ENCODE data around the gene GNG7. TPM values are rescaled to one million over a fixed set of nuclear protein-coding genes. Genes with fewer than 3 reads are reported as not detected.
"Not testable (repeated sequence)": the region's sequence is repeated elsewhere in the genome, so short reads cannot be mapped to it uniquely, and the experiment has no call there.

Gene GNG7
- total RNA-seq, 1 experiment from 2014 or later = not detected

- no peak for DNase-seq (ENCODE audit: low read depth)
Measured at GRCh38 chr19:2517881-2518601, 184.5 kb downstream of the GNG7 start.

DNA sequence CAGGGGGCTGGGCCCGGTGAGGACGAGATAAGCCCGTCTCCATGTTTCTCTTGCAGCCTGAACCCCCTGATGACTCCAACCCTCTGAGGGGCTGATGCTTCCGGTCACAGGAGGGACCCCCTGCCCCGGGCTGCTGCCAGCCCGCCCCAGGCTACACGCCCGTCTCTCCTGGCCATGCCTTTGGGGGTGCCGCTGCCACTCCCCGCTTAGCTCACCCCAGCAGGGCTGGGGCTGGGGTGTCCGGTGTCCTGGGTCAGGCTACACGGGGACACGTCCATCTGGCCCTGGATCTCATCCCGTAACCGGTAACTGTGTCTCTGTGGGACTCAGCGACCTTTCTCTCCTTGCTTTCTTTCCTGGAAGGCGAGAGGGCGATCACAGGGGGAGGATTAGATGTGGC is 185.8 kb downstream of the GNG7 start:
- no peak for DNase-seq (ENCODE audit: low read depth)

- no peak for DNase-seq (ENCODE audit: low read depth)
Measured at GRCh38 chr19:2514981-2515518, 187.4 kb downstream of the GNG7 start.

DNA sequence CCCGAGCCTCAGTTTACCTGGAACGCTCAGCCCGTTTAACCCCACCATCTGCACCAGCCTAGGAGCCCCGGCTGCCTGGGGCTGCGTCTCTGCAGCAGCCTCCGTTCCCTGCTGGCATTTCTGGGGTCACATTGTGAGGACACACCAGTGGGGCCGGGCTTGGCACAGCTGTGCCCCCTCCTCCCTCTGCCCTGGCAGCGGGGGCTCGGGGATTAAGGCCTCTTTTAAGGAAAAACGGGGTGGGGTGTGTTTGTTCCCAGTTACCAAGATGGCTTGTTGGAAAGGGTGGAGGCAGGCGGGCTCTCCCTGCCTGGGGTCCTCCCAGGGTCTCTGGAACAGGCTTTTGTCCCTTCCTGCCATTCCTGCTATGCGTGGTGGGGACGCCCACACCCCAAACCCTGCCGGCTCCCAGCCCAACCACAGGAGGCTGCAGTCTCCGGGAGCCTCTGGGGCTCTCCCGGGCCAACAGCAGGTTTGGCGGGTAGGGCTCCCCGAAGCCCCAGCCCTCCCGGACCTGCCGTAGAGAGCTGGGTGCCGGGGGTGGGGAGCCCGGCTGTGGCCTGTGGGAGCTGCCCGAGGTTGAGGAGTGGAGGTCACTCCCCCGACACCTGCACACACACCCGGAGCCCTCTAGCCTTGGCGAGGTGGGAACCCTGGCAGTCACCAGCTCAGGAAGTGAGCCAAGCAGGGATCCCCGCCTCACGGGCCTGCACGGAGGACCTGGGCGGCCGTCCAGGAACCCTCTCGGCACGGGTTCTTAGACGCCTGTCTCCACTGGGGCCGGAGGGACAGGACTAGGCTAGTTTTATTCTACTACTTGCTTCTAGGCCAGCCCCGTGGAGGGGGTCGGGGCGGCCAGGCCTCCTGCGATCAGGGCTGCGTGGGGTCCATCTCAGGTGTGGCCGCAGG is 189.7 kb downstream of the GNG7 start:
- no peak for DNase-seq (ENCODE audit: low read depth)

DNA sequence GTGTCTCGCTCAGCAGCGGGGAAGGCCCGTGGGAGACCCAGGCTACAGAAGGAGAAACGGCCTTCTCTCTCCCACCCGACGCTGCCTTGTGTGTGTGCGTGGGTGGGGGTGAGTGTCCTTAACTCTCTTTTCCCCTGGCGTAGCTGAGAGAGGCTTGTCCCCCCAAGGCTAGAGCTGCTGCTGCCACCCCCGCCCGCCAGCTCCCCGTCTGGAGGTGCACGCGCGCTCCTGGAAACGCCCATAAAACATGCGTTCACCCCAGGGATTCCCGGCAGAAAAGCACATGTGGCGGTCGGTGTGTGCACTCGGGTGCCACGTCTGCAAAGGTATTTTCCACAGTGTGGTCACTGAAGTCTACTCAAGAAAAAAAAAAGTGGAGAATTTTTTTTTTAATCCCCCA is 190.5 kb downstream of the GNG7 start:
- no peak for DNase-seq (ENCODE audit: low read depth)

DNA sequence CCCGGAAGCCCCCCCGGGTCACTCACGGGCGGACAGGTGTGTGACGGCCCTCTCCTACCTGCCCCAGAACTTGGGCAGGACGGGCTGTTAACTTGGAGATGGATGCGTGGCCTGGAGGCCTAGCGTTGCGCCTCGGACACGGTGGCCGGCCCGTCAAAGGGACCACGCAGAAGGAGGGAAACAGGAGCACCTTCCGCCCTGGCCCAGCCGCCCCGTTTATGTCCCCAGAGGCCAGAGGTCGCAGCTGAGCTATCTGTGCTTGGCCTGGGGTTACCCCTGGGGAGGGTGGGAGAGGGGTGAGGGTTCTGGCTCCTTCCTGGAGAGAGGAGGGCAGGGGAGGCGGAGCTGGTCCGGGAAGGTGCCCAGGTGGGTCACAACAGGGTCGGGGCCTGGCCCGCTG is 190.9 kb downstream of the GNG7 start:
- DNase-seq (ENCODE audit: low read depth) = no peak

DNA sequence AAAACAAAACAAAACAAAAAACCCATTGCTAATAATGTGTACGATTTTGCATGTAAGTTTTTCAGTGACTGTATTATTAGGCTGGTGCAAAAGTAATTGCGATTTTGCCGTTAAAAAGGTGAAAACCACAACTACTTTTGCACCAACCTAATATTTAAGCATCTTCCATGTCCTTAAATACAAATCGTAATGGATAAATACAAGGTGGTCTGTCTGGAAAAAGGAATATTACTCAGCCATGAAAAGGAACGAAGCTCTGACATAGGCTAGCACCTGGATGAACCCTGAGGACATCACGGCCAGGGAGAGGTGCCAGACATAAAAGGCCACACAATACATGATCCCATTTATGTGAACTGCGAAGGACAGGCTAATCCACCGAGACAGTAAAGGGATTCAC is 193.4 kb downstream of the GNG7 start:
- no peak for DNase-seq (ENCODE audit: low read depth)

GRCh38 chr19:2507109-2507508 is 195.4 kb downstream of the GNG7 start:
- DNase-seq (ENCODE audit: low read depth) = peak; percentile 39

GRCh38 chr19:2506656-2507055 is 195.8 kb downstream of the GNG7 start:
- DNase-seq (ENCODE audit: low read depth) = not testable (repeated sequence)

GRCh38 chr19:2503521-2504109 is 198.9 kb downstream of the GNG7 start:
- DNase-seq (ENCODE audit: low read depth) = peak; percentile 84

GRCh38 chr19:2500841-2501261 is 201.6 kb downstream of the GNG7 start:
- DNase-seq (ENCODE audit: low read depth) = no peak

DNA sequence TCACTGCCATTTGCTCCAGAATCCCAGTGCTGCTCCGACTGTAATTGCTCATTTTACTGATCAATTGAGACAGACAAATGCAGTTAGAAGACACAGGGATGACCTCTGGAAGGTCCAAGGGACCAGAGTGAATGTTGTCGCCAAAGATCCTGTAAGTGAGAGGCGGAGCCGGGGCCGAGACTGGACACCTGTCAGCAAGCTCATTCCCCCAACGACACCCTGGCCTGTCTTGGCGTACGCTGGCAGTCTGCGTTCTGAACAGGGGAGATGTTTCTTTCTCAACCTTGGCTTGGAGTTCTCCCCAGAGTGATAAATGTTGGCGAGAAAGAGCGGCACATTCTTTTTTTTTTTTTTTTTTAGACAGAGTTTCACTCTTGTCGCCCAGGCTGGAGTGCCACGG is 202.3 kb downstream of the GNG7 start:
- no peak for DNase-seq (ENCODE audit: low read depth)

- DNase-seq (ENCODE audit: low read depth) = no peak
Measured at GRCh38 chr19:2497186-2497585, 205.3 kb downstream of the GNG7 start.

DNA sequence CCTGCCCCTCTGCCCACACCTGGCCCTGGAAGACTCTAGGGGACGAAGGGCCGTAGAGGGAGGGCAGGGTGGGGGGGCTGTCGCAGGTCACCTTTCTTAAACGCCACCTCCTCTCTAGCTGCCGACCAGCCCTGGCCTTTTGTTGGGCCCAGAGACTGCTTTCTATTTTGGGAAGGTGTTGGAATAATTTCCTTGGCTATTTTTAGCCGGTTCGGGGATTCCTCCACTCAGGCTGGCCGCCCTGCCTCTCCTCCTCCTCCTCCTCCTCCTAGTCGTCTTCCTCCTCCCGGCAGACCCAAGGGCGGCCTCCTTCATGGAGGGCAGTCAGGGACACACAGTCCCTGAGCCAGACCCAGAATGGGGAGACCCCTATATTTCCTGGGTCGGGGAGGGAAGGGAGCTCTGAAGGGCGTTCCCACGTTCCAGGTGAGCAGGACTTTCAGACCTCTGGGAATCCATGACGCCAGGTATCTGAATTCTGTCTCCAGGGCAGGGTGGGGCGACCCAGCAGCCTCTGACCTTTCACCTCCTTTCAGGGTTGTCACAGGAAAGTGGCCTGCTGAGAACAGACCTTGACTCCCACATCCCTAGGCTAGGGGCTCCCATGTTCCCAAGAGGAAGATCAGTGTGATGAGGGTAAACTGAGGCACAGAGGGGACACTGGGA is 206.7 kb downstream of the GNG7 start:
- no peak for DNase-seq (ENCODE audit: low read depth)

- peak; percentile 32 for DNase-seq (ENCODE audit: low read depth)
Measured at GRCh38 chr19:2495130-2495641, 207.3 kb downstream of the GNG7 start.

DNA sequence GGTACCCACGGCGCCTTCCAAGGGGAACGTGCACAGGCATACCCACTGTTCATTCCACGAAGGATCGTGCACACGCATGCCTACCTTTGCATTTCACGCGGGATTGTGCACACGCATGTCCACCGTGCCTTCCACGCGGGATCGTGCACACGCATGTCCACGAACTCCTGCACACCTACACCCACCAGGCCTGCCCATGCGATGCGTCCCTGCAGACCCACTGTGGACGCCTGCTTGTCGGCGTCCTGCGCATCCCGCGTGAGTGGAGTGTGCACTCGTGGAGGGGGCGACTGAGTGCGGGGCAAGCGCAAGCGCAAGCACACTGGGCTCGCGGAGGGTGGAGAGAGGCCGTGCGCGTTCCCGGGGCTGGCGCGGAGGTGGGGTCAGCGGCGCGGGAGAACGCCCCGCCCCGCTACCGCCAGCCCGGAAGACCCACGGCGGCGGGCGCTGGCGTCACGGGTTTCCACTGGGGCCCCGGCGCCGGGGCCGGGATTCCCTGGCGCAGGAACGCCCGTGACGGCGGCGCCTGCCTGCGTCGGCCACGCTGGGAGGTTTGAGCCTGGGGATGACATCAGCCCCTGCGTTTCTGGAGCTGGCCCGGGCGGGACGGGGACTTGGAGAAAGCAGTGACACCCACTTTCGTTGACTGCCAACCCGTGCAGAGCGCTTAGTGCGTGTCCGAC is 207.9 kb downstream of the GNG7 start:
- DNase-seq (ENCODE audit: low read depth) = no peak

DNA sequence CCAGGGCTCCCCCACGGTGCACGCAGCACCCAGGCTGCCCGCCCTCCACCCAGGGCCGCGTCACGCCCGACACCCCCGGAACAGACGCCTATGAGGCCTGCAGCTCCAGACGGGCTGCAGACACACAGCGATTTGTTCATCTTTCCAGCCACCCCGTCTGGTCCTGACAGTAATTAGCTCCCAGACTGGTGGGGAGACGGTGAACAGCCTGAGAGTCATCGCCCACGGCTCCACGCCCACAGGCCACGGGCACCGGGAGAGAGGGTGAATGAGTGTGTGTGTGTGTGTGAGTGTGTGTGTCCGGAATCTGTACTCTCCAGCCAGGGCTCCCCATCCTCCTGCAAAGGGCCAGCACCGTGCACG is 208.4 kb downstream of the GNG7 start:
- DNase-seq (ENCODE audit: low read depth) = no peak

DNA sequence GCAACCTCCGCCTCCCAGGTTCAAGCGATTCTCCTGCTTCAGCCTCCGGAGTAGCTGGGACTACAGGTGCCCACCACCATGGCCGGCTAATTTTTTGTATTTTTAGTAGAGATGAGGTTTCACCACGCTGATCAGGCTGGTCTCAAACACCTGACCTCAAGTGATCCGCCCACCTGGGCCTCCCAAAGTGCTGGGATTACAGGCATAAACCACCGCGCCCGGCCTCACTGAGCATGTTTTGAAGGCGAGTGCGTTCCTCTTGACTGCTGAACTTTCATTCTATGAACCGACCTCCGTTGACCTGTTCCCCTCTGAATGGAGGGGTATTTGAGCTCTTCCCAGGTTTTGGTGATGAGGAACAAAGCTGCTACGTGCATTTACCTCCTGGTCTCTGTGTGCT is 209.0 kb downstream of the GNG7 start:
- DNase-seq (ENCODE audit: low read depth) = not testable (repeated sequence)

- DNase-seq (ENCODE audit: low read depth) = no peak
Measured at GRCh38 chr19:2492870-2493269, 209.6 kb downstream of the GNG7 start.

GRCh38 chr19:2491130-2491801 is 211.2 kb downstream of the GNG7 start:
- peak; percentile 77 for DNase-seq (ENCODE audit: low read depth)
